Bronchial epithelial cell (primary cell): ENCODE measurements around the gene NAA35. TPM values are rescaled to one million over a fixed set of nuclear protein-coding genes. Genes with fewer than 3 reads are reported as not detected.

Source experiments
- DNase-seq: peaks from one replicate; pipeline ENCODE4 v3.0.0-alpha.2; 2010; ENCODE audit warnings: low read depth
- FAIRE-seq: peaks from 2 replicates; lab custom pipeline; 2011; peaks lifted over from hg19 to GRCh38; lab: Jason Lieb, UNC
- H3K27me3 ChIP-seq: 2 replicates; pipeline ENCODE4 v1.5.1; 2011; ENCODE audit warnings: low read length; ENCODE audit not compliant: control insufficient read depth, insufficient read depth
- H3K36me3 ChIP-seq: 2 replicates; pipeline ENCODE4 v1.5.1; 2011; ENCODE audit warnings: low read length; ENCODE audit not compliant: control insufficient read depth, insufficient read depth
- H3K4me3 ChIP-seq: 2 replicates; pipeline ENCODE4 v1.5.1; 2011; ENCODE audit warnings: mild to moderate bottlenecking, low read depth, low read length, control low read depth
- total RNA-seq: library from RNA; depleted of rRNA; stranded (reverse); fragments of >200 nt; gene quantifications from 2 replicates; pipeline ENCODE4 v1.2.1, GENCODE V29; 2014
- TF ChIP-seq, protein P1 (sequence below): IDR thresholded peaks from 2 replicates; pipeline ENCODE4 v1.5.1; 2011; ENCODE audit warnings: mild to moderate bottlenecking, moderate library complexity, low read length, control low read depth, inconsistent platforms; ENCODE audit not compliant: insufficient read depth, severe bottlenecking

The NAA35 gene
- total RNA-seq, 1 donor from 2014 or later: 26.3 TPM

DNA sequence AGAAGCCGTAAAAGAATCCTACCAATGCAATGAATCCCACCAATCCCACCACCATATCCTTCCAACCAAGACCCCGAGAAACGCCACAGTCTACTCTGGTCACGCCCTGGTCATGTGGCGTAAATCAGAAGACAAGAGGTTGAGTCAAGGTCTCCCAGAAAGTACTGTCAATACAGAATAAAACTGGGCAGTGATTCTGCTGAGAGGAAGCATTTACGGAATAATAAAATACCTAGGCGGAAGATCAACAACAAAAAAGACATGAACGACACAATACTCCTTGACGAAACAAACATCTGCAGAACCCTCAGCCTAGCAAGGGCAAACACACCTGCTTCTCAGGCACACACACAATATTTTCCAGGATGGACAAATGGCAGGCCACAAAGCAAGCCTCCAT is 95.6 kb downstream of the NAA35 start:
- no peak for FAIRE-seq
- Histone ChIP-seq H3K36me3 (peaks cover 9% of the 10 kb centered on the region), H3K27me3 (no peaks in the 10 kb centered on the region), H3K4me3 (no peak overlapping the region)
- TF ChIP-seq, protein P1, sequence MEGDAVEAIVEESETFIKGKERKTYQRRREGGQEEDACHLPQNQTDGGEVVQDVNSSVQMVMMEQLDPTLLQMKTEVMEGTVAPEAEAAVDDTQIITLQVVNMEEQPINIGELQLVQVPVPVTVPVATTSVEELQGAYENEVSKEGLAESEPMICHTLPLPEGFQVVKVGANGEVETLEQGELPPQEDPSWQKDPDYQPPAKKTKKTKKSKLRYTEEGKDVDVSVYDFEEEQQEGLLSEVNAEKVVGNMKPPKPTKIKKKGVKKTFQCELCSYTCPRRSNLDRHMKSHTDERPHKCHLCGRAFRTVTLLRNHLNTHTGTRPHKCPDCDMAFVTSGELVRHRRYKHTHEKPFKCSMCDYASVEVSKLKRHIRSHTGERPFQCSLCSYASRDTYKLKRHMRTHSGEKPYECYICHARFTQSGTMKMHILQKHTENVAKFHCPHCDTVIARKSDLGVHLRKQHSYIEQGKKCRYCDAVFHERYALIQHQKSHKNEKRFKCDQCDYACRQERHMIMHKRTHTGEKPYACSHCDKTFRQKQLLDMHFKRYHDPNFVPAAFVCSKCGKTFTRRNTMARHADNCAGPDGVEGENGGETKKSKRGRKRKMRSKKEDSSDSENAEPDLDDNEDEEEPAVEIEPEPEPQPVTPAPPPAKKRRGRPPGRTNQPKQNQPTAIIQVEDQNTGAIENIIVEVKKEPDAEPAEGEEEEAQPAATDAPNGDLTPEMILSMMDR: no peak
- DNase-seq: no peak

GRCh38 chr9:86039991-86040860 is 99.3 kb downstream of the NAA35 start:
- FAIRE-seq (peak; percentile 36), DNase-seq (no peak)
- TF ChIP-seq, protein P1: no peak

GRCh38 chr9:86040861-86041155 is 99.9 kb downstream of the NAA35 start:
- DNase-seq (no peak), FAIRE-seq (no peak)
- H3K4me3 ChIP-seq: no peak overlapping the region
- TF ChIP-seq, protein P1: no peak
- H3K27me3 ChIP-seq: no peaks in the 10 kb centered on the region
- peaks cover 3% of the 10 kb centered on the region for H3K36me3 ChIP-seq

More at GRCh38 chr9:86039991-86040860, 99.3 kb downstream of the NAA35 start:
- Histone ChIP-seq H3K4me3 (no peak overlapping the region), H3K36me3 (peaks cover 5% of the 10 kb centered on the region), H3K27me3 (no peaks in the 10 kb centered on the region)

DNA sequence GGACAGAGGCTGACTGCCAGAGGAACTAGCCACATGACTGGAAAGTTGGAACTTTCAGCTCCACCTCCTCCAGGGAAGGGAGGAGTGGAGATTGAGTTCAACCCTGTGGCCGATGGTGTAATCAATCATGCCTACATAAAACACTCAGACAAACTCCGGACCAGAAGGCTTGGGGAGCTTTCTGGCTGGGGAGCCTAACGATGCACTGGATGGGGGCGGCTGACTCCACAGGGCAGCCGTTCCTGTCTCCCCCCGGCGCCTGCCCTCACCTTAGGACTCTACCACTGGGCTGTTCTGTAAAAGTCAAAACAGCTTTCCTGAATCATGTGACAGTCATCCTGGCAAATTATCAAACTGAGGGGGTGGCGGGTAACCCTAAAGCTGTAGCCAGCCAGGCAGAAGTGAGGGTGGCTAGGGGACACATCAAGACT is 100.4 kb downstream of the NAA35 start:
- DNase-seq: no peak
- TF ChIP-seq, protein P1: no peak
- FAIRE-seq: no peak
- Histone ChIP-seq H3K27me3 (no peaks in the 10 kb centered on the region), H3K4me3 (no peak overlapping the region), H3K36me3 (no peaks in the 10 kb centered on the region)

GRCh38 chr9:86042199-86042978 is 101.4 kb downstream of the NAA35 start:
- Histone ChIP-seq H3K36me3 (no peaks in the 10 kb centered on the region), H3K4me3 (no peak overlapping the region), H3K27me3 (no peaks in the 10 kb centered on the region)
- DNase-seq: no peak
- no peak for FAIRE-seq
- TF ChIP-seq, protein P1: no peak
